NCI-H446 treated with DMSO at 0.1 percent for 48 hours (cell line): ENCODE data around the gene DPM1.
"Not testable (repeated sequence)": the region's sequence is repeated elsewhere in the genome, so short reads cannot be mapped to it uniquely, and the experiment has no call there.

Source experiments
- DNase-seq: peaks from one replicate; lab custom pipeline; 2025; lab: John Stamatoyannopoulos, UW

Gene DPM1

DNA sequence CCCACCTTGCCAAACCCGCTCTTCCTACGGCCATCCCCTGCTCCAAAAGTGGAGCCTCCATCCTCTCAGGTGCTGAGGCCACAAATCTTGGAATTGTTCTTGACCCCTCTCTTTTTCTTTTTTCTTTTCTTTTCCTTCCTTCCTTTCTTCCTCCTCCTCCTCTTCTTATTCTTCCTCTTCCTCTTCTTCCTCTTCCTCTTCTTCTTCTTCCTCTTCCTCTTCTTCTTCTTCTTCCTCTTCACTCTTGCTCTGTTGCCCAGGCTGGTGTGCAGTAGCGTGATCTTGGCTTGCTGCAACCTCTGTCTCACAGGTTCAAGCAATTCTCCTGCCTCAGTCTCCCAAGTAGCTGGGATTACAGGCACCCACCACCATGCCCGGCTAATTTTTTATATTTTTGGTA, 20.2 kb upstream of the DPM1 start:
- DNase-seq, result not testable (repeated sequence)

DNA sequence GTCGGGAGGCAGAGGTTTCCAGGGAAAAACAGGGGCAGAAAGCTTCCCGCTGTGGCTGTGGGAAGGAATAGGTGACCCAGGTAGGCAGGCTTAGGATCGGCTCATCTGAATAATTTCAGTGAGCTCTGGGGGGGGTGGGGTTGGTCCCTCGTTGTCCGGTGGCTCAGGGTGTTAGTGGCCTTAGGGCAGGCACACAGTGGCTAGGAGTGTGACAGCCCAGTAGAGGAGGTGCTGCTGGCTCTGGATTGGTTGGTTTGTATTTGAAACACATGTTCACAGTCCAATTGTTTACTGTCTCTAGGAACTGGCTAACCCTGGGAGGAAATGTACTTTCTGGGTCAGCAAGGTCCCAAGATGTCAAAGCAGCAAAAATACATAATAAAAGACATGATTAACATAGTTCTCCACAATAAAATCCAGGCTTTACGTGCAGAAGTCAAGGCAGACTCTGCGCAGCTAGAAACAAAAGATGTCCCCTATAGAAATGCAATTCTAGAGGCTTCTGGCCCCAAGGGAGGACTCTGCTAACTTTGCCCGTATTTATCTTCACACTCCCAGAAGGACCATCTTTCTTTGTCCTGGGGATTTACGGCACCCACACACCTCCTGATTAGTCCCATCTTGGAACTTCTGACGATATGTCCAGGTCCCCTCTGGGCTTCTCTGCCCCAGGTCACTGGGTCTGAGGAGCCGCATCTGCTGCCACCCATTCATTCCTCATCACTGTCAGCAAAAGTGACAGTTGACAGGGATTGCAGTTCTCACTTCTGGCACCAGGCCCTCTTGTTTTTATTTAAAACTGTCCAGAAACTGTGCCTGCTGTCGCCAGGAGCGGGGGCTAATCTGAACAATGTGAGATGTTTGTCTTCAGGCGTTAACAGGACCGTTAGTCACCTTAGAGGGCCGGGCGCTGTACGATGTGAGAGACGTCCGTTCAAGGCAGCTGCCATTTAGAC, 19.0 kb upstream of the DPM1 start:
- no peak for DNase-seq

DNA sequence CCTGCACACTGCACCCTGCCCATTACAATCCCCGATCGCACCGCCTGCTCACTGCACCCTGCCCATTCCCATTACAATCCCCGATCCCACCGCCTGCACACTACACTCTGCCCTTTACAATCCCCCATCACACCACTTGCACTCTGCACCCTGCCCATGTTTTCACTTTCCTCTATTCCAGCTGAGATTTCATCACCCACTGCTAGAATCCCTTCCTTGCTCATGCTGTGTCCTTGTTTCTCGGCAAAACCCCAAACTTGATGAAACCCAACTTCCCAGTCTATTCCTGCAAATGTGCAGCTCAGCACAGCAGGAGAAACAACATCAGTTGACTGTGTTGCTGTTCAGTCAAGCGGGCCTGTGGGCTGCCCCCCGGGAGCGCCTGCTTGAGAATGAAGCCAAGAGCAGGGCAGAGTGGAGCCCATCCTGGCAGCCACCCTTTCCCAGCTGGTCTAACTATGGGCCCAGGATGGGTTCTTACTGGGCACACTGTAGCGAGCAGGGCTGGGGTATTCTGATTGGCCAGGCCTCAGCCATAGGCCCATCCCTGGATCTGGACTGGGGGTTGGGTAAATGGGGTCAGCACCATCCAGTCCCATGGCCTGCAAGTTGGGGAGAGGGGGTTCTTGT, 17.5 kb upstream of the DPM1 start:
- no peak for DNase-seq

DNA sequence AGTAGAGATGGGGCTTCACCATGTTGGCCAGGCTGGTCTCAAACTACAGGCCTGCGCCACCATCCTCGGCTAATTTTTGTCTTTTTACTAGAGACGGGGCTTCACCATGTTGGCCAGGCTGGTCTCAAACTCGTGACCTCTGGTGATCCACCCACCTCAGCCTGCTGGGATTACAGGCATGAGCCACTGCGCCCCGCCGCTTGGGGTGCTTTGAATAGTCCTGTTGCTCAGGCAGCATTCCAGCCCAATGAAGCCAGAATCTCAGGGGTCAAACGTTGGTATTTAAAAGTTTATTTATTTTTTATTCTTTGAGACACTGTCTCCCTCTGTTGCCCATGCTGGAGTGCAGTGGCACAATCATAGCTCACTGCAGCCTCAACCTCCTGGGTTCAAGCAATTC, 11.6 kb upstream of the DPM1 start:
- DNase-seq, result no peak

DNA sequence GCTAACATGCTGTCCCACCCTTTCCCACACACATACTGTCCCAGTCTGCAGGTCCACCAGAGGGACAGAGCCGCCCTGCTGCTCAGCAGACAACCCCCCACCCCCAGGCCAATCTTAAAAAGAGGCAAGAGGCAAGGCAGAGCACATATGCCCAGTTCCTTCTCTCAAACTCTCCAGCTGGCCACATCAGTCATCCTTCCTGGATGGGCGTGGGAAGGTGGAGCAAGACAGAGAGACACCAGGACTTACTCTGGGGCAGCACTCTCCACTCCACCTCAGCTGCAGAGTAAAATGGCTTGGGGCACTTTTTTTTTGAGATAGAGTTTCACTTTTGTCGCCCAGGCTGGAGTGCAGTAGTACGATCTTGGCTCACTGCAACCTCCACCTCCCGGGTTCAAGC, 11.1 kb upstream of the DPM1 start:
- DNase-seq, result no peak

DNA sequence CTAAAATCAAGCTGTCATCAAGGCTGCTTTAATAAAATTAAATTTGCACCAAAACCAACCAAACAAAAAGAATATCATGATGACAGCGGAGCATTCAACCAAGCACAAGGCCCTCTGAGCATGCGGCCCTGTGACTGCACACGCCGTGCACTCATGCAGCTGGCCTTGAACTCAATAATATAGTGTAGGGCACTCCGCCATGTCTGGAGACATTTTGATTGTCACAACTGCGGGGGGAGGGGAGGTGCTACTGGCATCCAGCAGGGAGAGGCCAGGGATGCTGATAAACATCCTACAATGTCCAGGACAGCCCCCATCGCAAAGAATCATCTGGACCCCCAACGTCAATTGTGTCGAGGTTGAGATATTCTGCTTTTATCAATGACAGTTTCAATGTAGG, 10.0 kb upstream of the DPM1 start:
- no peak for DNase-seq

DNA sequence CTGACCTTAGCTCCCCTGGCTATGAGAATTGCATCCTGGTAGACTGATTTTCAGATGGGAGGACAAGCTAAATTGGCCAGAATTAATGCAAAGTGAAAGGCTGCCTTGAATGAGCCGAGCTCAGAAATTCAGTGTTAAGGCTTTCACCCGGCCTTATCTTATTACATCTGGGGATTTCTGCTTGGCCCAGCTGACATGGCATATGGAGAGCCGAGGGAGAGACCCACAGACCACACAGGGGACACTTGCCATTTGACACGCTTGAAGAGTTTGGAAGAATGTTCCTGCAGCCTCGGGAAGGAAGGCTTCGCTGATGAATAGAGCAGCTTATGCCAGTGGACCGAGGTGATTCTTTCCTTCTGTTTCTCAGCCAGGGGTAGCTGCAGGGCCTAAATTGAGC, 9.3 kb upstream of the DPM1 start:
- no peak for DNase-seq

DNA sequence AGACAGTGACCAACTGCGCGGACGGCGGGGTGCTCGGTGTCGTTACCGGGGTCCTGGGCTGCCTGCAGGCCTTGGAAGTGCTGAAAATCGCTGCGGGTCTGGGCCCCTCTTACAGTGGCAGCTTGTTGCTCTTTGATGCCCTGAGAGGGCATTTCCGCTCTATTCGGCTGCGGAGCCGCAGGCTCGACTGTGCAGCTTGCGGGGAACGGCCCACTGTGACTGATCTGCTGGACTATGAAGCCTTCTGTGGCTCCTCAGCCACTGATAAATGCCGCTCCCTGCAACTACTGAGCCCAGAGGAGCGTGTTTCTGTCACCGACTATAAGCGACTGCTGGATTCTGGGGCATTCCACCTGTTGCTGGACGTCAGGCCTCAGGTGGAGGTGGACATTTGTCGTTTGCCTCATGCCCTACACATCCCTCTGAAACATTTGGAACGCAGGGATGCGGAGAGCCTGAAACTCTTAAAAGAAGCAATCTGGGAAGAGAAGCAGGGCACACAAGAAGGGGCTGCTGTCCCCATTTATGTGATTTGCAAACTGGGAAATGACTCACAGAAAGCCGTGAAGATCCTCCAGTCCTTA, 1.3 kb upstream of the DPM1 start:
- no peak for DNase-seq

DNA sequence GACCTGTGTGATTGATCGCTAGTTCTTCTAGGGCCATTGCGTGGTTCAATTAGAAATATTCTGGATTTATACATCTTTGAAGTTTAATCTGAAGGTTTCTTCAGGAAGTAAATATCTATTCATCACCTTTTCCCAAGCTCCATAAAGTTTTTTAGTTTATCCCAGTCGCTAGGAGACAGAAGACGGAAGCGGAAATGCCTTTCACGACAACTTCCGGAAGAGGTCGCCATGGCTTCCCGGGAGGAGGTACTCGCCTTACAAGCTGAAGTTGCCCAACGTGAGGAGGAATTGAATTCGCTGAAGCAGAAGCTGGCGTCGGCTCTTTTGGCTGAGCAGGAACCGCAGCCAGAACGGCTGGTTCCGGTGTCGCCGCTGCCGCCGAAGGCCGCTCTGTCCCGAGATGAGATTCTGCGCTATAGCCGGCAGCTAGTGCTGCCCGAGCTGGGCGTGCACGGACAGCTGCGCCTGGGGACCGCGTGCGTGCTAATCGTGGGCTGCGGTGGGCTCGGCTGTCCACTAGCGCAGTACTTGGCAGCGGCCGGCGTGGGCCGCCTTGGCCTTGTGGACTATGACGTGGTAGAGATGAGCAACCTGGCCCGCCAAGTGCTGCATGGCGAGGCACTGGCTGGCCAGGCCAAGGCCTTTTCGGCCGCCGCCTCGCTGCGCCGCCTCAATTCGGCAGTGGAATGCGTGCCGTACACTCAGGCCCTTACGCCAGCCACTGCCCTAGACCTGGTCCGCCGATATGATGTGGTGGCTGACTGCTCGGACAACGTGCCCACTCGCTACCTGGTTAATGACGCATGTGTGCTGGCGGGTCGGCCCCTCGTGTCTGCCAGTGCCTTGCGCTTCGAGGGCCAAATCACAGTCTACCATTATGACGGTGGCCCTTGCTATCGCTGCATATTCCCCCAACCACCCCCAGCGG, 547 bp upstream of the DPM1 start, which contains the start of gene MOCS3:
MOCS3 (plus strand) TSS at position 204 of the 928 bp plus-strand sequence; CDS start at position 229, 25 bp downstream.
- DNase-seq, result peak; percentile 88

DNA sequence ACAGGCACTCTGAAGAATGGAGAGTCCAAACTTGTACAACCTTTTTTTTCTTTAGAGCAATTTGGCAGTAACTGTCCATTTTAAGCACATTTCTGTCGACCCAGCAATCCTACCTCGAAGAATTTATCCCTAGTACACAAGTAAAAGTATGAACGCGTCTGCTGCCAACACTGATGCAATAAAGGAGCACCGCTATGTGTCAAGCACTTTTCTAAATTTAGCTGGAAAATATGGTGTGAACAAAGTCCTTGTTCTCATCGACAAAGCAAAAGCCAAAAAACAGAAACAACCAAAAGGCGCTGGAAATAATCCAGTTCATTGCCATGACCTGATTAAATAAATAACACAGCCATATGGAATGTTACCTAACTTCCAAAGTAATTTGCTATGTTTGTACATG, 1.1 kb downstream of the DPM1 start:
- DNase-seq, result no peak

DNA sequence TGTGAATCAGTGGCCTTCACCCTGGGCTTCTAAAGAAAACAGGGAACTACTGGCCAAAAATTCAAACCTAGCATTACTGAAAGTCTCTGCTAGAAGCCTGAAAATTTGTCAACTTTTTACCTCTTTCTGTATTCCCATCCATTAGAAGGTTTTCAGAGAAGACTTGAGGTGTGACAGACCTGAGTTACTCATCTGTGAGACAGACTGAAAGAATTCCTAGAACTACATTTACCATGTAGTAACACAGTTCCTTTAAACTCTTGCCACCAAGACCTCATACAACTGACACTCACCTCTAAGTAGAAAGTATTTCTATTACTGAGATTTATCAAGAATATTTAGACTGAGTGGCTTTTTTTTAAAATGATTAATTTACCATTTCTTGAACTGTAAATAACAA, 4.5 kb downstream of the DPM1 start:
- no peak for DNase-seq

DNA sequence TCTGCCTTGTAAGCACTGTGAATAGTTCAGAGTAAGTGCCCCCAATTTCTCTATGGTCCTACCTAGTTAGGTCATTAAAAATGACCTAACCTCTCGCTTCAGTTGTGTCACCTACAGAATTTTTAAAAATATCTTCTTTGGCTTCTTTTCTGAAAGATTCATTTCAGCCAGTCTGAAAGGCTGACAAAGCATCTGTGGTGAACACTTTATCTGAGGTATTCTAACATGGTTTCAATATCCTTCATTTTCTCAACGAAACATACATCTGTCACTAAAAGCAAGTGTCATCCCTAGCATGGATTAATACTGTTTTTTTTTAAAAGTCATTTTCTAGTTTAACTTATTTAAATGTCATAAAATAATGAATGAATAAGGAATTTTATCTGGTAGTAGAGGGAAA, 5.1 kb downstream of the DPM1 start:
- DNase-seq, result no peak

DNA sequence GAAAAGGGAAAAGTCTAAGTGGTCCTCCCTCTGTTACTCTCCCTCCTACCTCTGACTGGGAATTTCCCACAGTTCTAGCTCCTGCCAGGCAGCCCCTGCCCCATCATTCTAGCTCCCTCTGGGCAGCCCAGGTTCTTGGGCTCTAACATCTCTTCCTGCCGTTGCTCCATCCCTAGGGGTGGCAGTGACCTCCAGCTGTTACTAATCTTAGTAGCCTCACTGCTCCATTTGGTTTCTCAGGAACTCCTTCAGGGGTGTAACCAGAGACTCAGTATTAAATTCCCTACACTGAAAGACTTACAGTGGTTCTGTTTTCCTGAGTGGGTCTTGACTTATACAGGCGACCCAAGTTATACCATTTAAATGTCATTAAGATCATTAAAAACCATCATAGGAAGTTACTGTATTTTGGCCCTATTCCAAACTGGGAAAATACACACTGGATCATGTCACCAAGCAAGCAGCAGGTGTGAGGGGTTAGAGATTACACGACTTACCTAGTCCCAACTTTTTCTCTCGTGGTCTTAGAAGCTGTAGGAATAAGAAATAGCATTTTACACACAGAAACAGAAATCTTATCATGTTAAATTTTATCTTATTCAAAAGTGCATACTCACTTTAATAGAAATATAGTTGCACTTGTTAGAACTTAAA, 10.1 kb downstream of the DPM1 start:
- DNase-seq, result no peak

DNA sequence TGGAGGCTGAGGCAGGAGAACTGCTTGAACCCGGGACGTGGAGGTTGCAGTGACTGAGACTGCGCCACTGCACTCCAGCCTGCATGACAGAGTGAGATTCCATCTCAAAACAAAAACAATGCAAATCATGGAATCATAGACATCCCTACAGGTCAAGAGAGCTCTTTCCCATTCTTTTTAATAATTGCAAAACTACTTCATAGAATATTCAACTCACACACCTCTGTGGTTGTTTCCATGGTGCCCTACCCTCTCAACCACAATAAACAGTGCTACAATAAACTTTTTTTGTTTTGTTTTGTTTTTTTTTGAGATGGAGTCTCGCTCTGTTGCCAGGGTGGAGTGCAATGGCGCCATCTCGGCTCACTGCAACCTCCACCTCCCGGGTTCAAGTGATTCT, 15.3 kb downstream of the DPM1 start:
- DNase-seq, result no peak

DNA sequence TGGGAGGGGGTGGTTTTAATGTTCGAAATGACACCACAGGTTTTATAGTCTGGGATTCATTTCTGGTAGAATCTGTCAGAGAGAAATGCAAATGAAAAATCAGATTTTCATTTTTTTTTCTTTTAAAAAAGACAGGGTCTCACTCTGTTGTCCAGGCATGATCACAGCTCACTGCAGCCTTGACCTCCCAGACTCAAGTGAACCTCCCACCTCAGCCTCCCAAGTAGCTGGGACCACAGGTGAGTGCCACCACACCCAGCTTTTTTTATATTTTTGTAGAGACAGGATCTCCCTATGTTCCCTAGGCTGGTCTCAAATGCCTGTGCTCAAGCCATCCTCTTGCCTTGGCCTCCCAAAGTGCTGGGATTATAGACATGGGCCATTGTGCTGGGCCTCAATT, 24.7 kb downstream of the DPM1 start:
- DNase-seq, result no peak

DNA sequence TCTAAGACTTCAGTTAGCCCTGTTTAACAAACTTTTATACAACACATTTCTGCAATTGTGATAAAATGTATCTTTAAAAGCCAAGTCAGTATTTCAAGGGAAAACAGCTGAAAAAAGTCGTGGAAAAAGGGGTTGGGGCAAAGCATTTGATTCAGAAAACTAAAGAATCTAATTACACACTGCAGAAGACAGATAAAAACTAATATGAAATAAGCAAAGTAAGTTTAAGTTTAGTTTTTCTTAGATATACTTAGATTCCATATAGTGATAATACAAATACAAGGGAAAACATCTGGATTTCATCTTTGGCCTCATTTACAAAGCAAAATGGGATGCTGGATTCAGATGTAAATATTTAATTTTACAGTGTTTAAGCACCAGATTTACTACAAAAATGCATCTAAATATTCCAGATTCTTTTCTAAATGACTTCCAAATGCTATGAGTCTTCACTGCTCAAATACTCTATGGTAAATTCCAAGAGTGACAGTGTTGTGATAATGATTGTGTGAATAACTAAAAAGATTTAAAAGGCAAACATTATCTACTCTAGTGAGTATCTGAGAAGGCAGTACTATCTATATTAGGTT, 25.5 kb downstream of the DPM1 start:
- DNase-seq, result no peak

DNA sequence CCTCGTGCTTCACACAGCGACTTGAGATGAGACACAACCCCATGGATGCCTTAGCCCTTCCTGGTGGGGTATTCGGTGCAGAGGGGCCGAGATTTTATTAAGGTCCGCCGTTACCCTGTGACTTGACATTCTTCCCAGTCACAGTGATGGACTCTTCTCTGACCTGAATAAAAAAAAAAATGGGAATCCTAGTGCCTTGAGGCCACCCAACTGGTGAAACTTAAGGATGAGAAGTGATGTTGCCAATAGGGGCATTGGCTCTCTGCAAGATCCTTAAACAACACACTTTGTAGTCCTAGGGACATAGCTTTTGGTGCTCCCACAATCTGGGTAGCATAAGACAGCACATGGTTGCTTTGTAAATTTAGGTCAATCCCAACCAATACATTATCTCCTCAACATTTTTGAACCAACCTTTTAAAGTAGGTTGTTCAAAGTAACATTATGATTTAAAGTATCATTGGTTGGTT, 26.3 kb downstream of the DPM1 start:
- no peak for DNase-seq

DNA sequence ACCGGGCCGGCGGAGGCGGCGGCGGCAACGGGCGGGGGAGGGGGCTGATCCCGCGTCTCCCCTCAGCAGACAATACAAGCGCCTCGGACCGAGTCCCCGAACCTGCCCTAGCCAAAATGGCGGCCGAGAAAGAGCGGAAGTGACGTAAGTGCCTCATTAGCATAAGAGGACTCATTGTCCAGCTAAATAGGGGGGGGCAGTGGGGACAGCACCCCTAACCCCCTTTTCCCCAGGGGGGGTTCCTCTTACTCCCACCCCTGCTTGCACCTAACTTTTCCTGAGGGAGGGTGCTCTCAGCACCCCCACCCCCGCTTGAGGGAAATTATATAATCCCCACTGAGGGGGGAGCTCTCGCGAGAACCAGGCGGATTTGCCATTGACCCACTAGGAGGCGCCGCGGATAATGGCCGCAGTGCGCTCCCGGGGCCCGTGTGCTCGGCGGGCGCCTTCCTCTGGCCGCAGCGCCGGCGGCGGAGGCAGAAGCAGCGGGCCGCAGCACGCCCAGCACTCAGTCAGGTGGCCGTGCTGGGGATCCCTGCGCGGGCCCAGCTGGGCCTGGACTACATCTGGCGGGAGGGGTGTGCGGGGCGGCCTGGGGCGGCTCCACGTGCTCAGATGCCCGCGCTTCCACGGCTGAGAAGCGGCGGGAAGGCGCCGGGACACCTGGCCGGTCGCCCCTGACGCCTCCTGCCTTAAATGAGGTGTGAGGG, 26.9 kb downstream of the DPM1 start, which contains the start of gene ADNP:
ADNP (minus strand) TSS at position 132 of the 710 bp plus-strand sequence. CDS start 27,441 bp downstream, outside the sequence.
- peak; percentile 92 for DNase-seq

DNA sequence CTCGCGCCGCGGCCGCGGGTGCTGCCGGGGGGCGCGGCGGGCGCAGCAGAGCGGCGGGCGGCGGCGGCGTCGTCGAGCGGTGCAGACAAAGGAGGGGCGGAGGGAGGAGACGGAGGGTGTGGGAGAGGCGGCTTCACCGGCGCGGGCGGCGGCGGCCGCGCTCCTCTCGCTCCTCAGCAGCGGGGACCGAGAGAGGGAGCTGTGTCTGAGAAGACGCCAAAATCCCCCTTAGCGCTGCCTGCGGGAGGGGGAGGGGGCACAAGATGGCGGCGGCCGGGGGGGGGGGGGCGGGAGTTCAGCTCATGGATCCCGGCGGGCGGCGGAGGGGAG, 27.4 kb downstream of the DPM1 start:
- no peak for DNase-seq
